Mucosa of stomach (tissue), 1 donor: ENCODE measurements around the gene FARP2.
"Not testable (repeated sequence)": the region's sequence is repeated elsewhere in the genome, so short reads cannot be mapped to it uniquely, and the experiment has no call there.

Source experiments
- H3K27me3 ChIP-seq: one replicate; pipeline ENCODE4 v1.7.0; 2013; ENCODE audit warnings: mild to moderate bottlenecking, low read length; ENCODE audit not compliant: control insufficient read depth, insufficient read depth
- H3K36me3 ChIP-seq: one replicate; pipeline ENCODE4 v1.7.0; 2013; ENCODE audit warnings: low read length; ENCODE audit not compliant: control insufficient read depth, insufficient read depth
- H3K4me1 ChIP-seq: one replicate; pipeline ENCODE4 v1.7.0; 2013; ENCODE audit warnings: mild to moderate bottlenecking, low read length; ENCODE audit not compliant: control insufficient read depth, insufficient read depth
- H3K4me3 ChIP-seq: one replicate; pipeline ENCODE4 v1.7.0; 2013; ENCODE audit warnings: low read length
- H3K9ac ChIP-seq: one replicate; pipeline ENCODE4 v1.7.0; 2013; ENCODE audit warnings: mild to moderate bottlenecking, low read length, moderate library complexity
- H3K9me3 ChIP-seq: one replicate; pipeline ENCODE4 v1.7.0; 2013; ENCODE audit warnings: mild to moderate bottlenecking, low read length, moderate library complexity; ENCODE audit not compliant: control insufficient read depth
- donor health status: Pancreatic carcinoma.

Gene FARP2

GRCh38 chr2:241425368-241425767 is 69.3 kb downstream of the FARP2 start:
- H3K36me3 ChIP-seq: peaks cover 16% of the 10 kb centered on the region

GRCh38 chr2:241430178-241430577 is 74.1 kb downstream of the FARP2 start:
- no peaks in the 10 kb centered on the region for H3K36me3 ChIP-seq
- no peak overlapping the region for H3K9ac ChIP-seq

More at GRCh38 chr2:241425368-241425767, 69.3 kb downstream of the FARP2 start:
- Histone ChIP-seq H3K4me3 (no peak overlapping the region), H3K9me3 (no peaks in the 10 kb centered on the region), H3K27me3 (no peaks in the 10 kb centered on the region), H3K4me1 (no peaks in the 10 kb centered on the region), H3K9ac (no peak overlapping the region)

GRCh38 chr2:241432824-241433448 is 76.9 kb downstream of the FARP2 start:
- Histone ChIP-seq H3K9me3 (no peaks in the 10 kb centered on the region), H3K4me1 (no peaks in the 10 kb centered on the region), H3K4me3 (no peak overlapping the region), H3K27me3 (no peaks in the 10 kb centered on the region), H3K36me3 (peaks cover 13% of the 10 kb centered on the region), H3K9ac (no peak overlapping the region)

More at GRCh38 chr2:241430178-241430577, 74.1 kb downstream of the FARP2 start:
- no peaks in the 10 kb centered on the region for H3K9me3 ChIP-seq
- no peaks in the 10 kb centered on the region for H3K27me3 ChIP-seq
- no peak overlapping the region for H3K4me3 ChIP-seq
- no peaks in the 10 kb centered on the region for H3K4me1 ChIP-seq

- Histone ChIP-seq H3K9ac (no peak overlapping the region), H3K9me3 (no peaks in the 10 kb centered on the region), H3K4me1 (no peaks in the 10 kb centered on the region), H3K36me3 (peaks cover 20% of the 10 kb centered on the region), H3K4me3 (no peak overlapping the region), H3K27me3 (no peaks in the 10 kb centered on the region)
These were observed 81.1 kb downstream of the FARP2 start for GRCh38 chr2:241437179-241437578.

GRCh38 chr2:241441492-241441891 is 85.4 kb downstream of the FARP2 start:
- Histone ChIP-seq H3K4me3 (no peak overlapping the region), H3K9ac (no peak overlapping the region), H3K27me3 (no peaks in the 10 kb centered on the region), H3K36me3 (peaks cover 23% of the 10 kb centered on the region), H3K9me3 (no peaks in the 10 kb centered on the region), H3K4me1 (no peaks in the 10 kb centered on the region)

- Histone ChIP-seq H3K9ac (no peak overlapping the region), H3K4me3 (no peak overlapping the region), H3K36me3 (peaks cover 15% of the 10 kb centered on the region), H3K27me3 (no peaks in the 10 kb centered on the region), H3K4me1 (no peaks in the 10 kb centered on the region), H3K9me3 (no peaks in the 10 kb centered on the region)
These were observed 87.6 kb downstream of the FARP2 start for GRCh38 chr2:241443486-241444223.

GRCh38 chr2:241445426-241445825 is 89.3 kb downstream of the FARP2 start:
- no peaks in the 10 kb centered on the region for H3K9me3 ChIP-seq
- no peak overlapping the region for H3K9ac ChIP-seq
- H3K36me3 ChIP-seq: peaks cover 9% of the 10 kb centered on the region

GRCh38 chr2:241450092-241450491 is 94.0 kb downstream of the FARP2 start:
- H3K27me3 ChIP-seq, H3K36me3 ChIP-seq: not testable (repeated sequence)

More at GRCh38 chr2:241445426-241445825, 89.3 kb downstream of the FARP2 start:
- Histone ChIP-seq H3K4me3 (no peak overlapping the region), H3K4me1 (no peaks in the 10 kb centered on the region), H3K27me3 (no peaks in the 10 kb centered on the region)

GRCh38 chr2:241451840-241452506 is 95.9 kb downstream of the FARP2 start:
- no peak overlapping the region for H3K9ac ChIP-seq
- H3K4me3 ChIP-seq: no peak overlapping the region
- no peaks in the 10 kb centered on the region for H3K27me3 ChIP-seq
- no peaks in the 10 kb centered on the region for H3K4me1 ChIP-seq
- H3K36me3 ChIP-seq: no peaks in the 10 kb centered on the region
- no peaks in the 10 kb centered on the region for H3K9me3 ChIP-seq

More at GRCh38 chr2:241450092-241450491, 94.0 kb downstream of the FARP2 start:
- H3K4me3 ChIP-seq, H3K9ac ChIP-seq, H3K9me3 ChIP-seq, H3K4me1 ChIP-seq: not testable (repeated sequence)

- not testable (repeated sequence) for H3K4me1 ChIP-seq, H3K36me3 ChIP-seq, H3K4me3 ChIP-seq, H3K27me3 ChIP-seq, H3K9me3 ChIP-seq, H3K9ac ChIP-seq
These were observed 97.8 kb downstream of the FARP2 start for GRCh38 chr2:241453919-241454318.

- Histone ChIP-seq H3K27me3 (no peaks in the 10 kb centered on the region), H3K36me3 (no peaks in the 10 kb centered on the region), H3K4me3 (no peak overlapping the region), H3K4me1 (no peaks in the 10 kb centered on the region), H3K9me3 (no peaks in the 10 kb centered on the region), H3K9ac (no peak overlapping the region)
These were observed 98.9 kb downstream of the FARP2 start for GRCh38 chr2:241454837-241455485.

- Histone ChIP-seq H3K9me3 (no peaks in the 10 kb centered on the region), H3K36me3 (no peaks in the 10 kb centered on the region), H3K4me3 (no peak overlapping the region), H3K27me3 (no peaks in the 10 kb centered on the region), H3K9ac (no peak overlapping the region), H3K4me1 (peaks cover 9% of the 10 kb centered on the region)
These were observed 100.5 kb downstream of the FARP2 start for GRCh38 chr2:241456546-241456945.
